ENCODE results near the gene BCL2.

The BCL2 gene

DNA sequence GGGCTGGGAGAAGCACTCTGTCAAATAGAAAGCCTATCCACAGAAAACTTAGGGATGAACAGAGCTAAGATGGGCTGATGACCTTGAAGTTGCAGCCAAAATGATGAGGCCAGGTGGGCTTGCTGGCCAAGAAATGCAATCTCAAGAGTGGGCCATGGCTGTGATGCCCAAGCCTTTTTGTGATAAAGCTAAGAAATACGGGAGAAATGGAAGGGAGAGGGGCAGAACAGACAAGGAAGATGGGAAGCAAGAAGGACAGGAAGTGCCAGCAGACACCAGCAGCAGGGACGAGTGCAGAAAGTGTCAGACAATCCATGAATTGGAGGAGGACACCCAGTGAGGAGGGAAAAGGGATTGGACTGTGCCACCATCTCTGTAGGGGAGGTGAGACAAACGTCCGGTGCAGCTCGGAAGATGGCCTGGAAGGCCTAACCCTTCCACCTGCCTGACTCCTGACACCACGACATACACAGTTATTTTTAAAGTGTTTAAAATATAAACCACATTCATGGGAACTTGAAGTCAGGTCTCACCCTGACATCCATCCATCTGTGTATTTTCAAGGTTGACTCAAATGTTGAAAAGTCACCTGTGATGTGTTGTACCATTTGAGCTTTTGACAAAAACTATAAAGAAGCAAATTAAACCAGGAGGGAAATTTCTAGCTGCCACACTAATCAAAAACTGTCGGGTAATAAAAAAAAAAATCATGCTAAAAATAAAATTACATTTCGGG lies 105.5 kb downstream of the BCL2 start:
- ATAC-seq, result no peak
- TF ChIP-seq ZNF565 (CRISPR knock-in tag; conservative IDR thresholded peaks at IDR 0.05; ENCODE audit: low read depth), result no peak
- no peak for TF ChIP-seq ARNTL (CRISPR knock-in tag; IDR thresholded peaks at IDR 0.05; ENCODE audit: borderline replicate concordance, low read depth)
- no peak for TF ChIP-seq ZFP30 (CRISPR knock-in tag; IDR thresholded peaks at IDR 0.05)
- TF ChIP-seq ZC3H10 (CRISPR knock-in tag; IDR thresholded peaks at IDR 0.05), result no peak
- TF ChIP-seq, protein P1, sequence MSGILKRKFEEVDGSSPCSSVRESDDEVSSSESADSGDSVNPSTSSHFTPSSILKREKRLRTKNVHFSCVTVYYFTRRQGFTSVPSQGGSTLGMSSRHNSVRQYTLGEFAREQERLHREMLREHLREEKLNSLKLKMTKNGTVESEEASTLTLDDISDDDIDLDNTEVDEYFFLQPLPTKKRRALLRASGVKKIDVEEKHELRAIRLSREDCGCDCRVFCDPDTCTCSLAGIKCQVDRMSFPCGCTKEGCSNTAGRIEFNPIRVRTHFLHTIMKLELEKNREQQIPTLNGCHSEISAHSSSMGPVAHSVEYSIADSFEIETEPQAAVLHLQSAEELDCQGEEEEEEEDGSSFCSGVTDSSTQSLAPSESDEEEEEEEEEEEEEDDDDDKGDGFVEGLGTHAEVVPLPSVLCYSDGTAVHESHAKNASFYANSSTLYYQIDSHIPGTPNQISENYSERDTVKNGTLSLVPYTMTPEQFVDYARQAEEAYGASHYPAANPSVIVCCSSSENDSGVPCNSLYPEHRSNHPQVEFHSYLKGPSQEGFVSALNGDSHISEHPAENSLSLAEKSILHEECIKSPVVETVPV (CRISPR knock-in tag; IDR thresholded peaks at IDR 0.05), result no peak
- TF ChIP-seq CREB5 (CRISPR knock-in tag; IDR thresholded peaks at IDR 0.05; ENCODE audit: low read depth), result no peak
- TF ChIP-seq TOX (CRISPR knock-in tag; IDR thresholded peaks at IDR 0.05; ENCODE audit: borderline replicate concordance), result no peak
- TF ChIP-seq PATZ1 (CRISPR knock-in tag; IDR thresholded peaks at IDR 0.05; ENCODE audit: borderline replicate concordance), result no peak

GRCh38 chr18:63213331-63213900 lies 106.2 kb downstream of the BCL2 start:
- no peak for ATAC-seq
- TF ChIP-seq OSR1 (CRISPR knock-in tag; IDR thresholded peaks at IDR 0.05), result no peak
- no peak for TF ChIP-seq GLIS3 (CRISPR knock-in tag; IDR thresholded peaks at IDR 0.05)
- TF ChIP-seq TCF4 (CRISPR knock-in tag; IDR thresholded peaks at IDR 0.05; ENCODE audit: borderline replicate concordance), result no peak
- TF ChIP-seq BACH2 (CRISPR knock-in tag; IDR thresholded peaks at IDR 0.05; ENCODE audit: borderline replicate concordance), result no peak
- no peak for TF ChIP-seq POU6F1 (CRISPR knock-in tag; IDR thresholded peaks at IDR 0.05; ENCODE audit: borderline replicate concordance, low read depth)
- no peak for TF ChIP-seq ZFP3 (CRISPR knock-in tag; IDR thresholded peaks at IDR 0.05)
- TF ChIP-seq ISL1 (CRISPR knock-in tag; IDR thresholded peaks at IDR 0.05), result no peak
- TF ChIP-seq CSDC2 (CRISPR knock-in tag; IDR thresholded peaks at IDR 0.05), result no peak
- TF ChIP-seq ZNF70 (CRISPR knock-in tag; IDR thresholded peaks at IDR 0.05), result no peak
- TF ChIP-seq RARB (CRISPR knock-in tag; IDR thresholded peaks at IDR 0.05), result no peak
- TF ChIP-seq TSHZ2 (CRISPR knock-in tag; IDR thresholded peaks at IDR 0.05), result no peak
- TF ChIP-seq ESRRG (CRISPR knock-in tag; IDR thresholded peaks at IDR 0.05), result no peak
- TF ChIP-seq TOX (CRISPR knock-in tag; IDR thresholded peaks at IDR 0.05; ENCODE audit: borderline replicate concordance), result no peak
- no peak for TF ChIP-seq ZC3H10 (CRISPR knock-in tag; IDR thresholded peaks at IDR 0.05)
- no peak for TF ChIP-seq ARNTL (CRISPR knock-in tag; IDR thresholded peaks at IDR 0.05; ENCODE audit: borderline replicate concordance, low read depth)
- no peak for TF ChIP-seq SNAI2 (CRISPR knock-in tag; IDR thresholded peaks at IDR 0.05)
- TF ChIP-seq PPARA (CRISPR knock-in tag; IDR thresholded peaks at IDR 0.05; ENCODE audit: borderline replicate concordance), result no peak
- TF ChIP-seq ZFP30 (CRISPR knock-in tag; IDR thresholded peaks at IDR 0.05), result no peak
- TF ChIP-seq PATZ1 (CRISPR knock-in tag; IDR thresholded peaks at IDR 0.05; ENCODE audit: borderline replicate concordance), result no peak

All from SK-N-SH treated with all-trans-retinoic acid at 6 μM for 48 hours (cell line).